Spinal cord (tissue), 10 donors: Measurements from ENCODE around the gene L1CAM. TPM values are rescaled to one million over a fixed set of nuclear protein-coding genes. Genes with fewer than 3 reads are reported as not detected.

Experiments used
- DNase-seq, 6 donors: peaks; one replicate each; pipeline versions ENCODE4 v3.0.0 to v3.0.0-alpha.2; 2013 to 2015; ENCODE audit warnings: low spot score in 6 of 6, low read depth in 4 of 6
- H3K27ac ChIP-seq: one replicate; pipeline ENCODE4 v1.5.1; 2013; ENCODE audit warnings: low read depth, low read length, control low read depth
- H3K27me3 ChIP-seq: one replicate; pipeline ENCODE4 v1.6.1; 2013; ENCODE audit warnings: low read length; ENCODE audit not compliant: control insufficient read depth, insufficient read depth
- H3K36me3 ChIP-seq: one replicate; pipeline ENCODE4 v1.6.1; 2013; ENCODE audit warnings: low read length; ENCODE audit not compliant: control insufficient read depth, insufficient read depth
- H3K4me1 ChIP-seq: one replicate; pipeline ENCODE4 v1.6.1; 2013; ENCODE audit warnings: low read length; ENCODE audit not compliant: control insufficient read depth, insufficient read depth
- H3K4me3 ChIP-seq: one replicate; pipeline ENCODE4 v1.5.1; 2013; ENCODE audit warnings: low read depth, low read length, control low read depth
- H3K9me3 ChIP-seq: one replicate; pipeline ENCODE4 v1.6.1; 2013; ENCODE audit warnings: low read length; ENCODE audit not compliant: control insufficient read depth, insufficient read depth
- WGBS: methylation state at CpG from one replicate; pipeline ENCODE4 v1.1.5; 2013; ENCODE audit warnings: missing lambda C conversion rate; ENCODE audit not compliant: insufficient coverage; 5-methylcytosine and 5-hydroxymethylcytosine counted together
- long read RNA-seq, 4 donors: transcript quantifications; one replicate each; lab custom pipeline, GENCODE V29; 2026
- polyA plus RNA-seq, 2 donors: library from polyadenylated mRNA; unstranded; fragments of 120-200 nt; gene quantifications; one replicate each; pipeline ENCODE4 v1.2.1, GENCODE V29; 2013; ENCODE audit not compliant: insufficient read length in 2 of 2
- total RNA-seq, 2 donors: library from RNA; depleted of rRNA in 1 of 2; stranded (reverse); fragments of 120-200 nt in 1 of 2; fragments of >200 nt in 1 of 2; gene quantifications; one replicate each; pipeline versions ENCODE4 v1.2.3 to v1.2.4, GENCODE V29; 2013 to 2014
- donor health status: healthy.

L1CAM gene, protein sequence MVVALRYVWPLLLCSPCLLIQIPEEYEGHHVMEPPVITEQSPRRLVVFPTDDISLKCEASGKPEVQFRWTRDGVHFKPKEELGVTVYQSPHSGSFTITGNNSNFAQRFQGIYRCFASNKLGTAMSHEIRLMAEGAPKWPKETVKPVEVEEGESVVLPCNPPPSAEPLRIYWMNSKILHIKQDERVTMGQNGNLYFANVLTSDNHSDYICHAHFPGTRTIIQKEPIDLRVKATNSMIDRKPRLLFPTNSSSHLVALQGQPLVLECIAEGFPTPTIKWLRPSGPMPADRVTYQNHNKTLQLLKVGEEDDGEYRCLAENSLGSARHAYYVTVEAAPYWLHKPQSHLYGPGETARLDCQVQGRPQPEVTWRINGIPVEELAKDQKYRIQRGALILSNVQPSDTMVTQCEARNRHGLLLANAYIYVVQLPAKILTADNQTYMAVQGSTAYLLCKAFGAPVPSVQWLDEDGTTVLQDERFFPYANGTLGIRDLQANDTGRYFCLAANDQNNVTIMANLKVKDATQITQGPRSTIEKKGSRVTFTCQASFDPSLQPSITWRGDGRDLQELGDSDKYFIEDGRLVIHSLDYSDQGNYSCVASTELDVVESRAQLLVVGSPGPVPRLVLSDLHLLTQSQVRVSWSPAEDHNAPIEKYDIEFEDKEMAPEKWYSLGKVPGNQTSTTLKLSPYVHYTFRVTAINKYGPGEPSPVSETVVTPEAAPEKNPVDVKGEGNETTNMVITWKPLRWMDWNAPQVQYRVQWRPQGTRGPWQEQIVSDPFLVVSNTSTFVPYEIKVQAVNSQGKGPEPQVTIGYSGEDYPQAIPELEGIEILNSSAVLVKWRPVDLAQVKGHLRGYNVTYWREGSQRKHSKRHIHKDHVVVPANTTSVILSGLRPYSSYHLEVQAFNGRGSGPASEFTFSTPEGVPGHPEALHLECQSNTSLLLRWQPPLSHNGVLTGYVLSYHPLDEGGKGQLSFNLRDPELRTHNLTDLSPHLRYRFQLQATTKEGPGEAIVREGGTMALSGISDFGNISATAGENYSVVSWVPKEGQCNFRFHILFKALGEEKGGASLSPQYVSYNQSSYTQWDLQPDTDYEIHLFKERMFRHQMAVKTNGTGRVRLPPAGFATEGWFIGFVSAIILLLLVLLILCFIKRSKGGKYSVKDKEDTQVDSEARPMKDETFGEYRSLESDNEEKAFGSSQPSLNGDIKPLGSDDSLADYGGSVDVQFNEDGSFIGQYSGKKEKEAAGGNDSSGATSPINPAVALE
- total RNA-seq = 10 to 100 TPM; 26.3 to 93.3 TPM
- polyA plus RNA-seq = 100 to 1,000 TPM; 165 to 179 TPM
- long read RNA-seq, donor 1, partial matches to known transcripts = 0 of 12 reads
- long read RNA-seq, donor 1, other reads (novel, unspliced or antisense) = 11 of 12 reads
- long read RNA-seq, donor 2, partial matches to known transcripts = 0 of 1 reads
- long read RNA-seq, donor 2, other reads (novel, unspliced or antisense) = 0 of 1 reads
- long read RNA-seq, donor 3, partial matches to known transcripts = 5 of 5 reads
- long read RNA-seq, donor 3, other reads (novel, unspliced or antisense) = 0 of 5 reads
- long read RNA-seq, donor 4 = 0 reads

DNA sequence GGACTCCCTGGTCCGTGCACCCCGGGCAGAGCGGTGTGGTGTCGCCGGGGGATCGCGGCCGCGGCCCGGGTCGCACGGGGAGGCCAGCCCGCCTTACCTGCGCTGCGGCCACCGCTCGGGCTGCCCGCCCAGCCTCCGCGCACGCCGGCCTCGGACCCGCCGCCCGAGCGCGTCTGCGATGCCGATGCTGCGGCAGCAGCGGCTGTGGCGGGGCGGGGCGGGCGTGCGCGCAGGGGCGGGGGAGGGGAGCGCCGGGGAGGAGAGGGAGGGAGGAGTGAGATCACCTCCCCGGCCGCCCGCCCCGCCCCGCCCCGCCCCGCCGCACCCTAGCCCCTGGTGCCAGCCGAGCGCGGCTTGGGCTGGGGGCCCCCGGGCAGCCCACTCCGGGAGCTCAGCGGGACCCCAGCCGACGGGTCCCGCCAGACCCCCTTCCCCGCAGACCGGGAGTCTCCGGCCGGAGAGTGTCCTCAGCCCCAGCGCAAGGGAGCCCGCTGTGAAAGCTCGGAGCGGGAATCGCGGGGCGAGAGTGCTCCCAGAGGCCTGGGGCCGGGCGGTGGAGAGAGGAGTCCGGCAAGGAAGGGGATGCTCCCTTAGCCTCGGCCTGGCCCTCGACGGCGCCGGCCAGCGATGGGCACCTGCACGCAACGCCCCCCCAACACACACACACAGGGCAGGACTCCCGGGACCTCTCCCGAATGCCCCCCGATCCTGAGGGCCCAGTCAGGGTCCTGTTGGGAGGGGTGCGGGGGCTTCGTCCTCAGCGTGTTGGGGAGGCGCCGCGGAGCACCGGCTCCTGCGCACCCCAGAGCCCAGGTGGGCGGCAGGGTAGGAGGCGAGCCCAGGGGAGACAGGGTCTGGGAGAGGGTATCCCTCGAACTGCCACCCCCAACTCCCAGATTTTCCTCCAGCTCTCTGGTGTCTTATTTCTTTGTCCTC, at the start of gene L1CAM:
Gene L1CAM (minus strand): TSS at position 206 of the 936 bp plus-strand sequence. CDS start 10,337 bp downstream, outside the sequence.
- H3K4me1 ChIP-seq = peaks cover 49% of the 10 kb centered on the region
- 16% methylated on average over 56 of the region's 94 CpGs for WGBS
- peak in 1 of 6 donors; percentile 66 for DNase-seq
- H3K4me3 ChIP-seq = peak within 1 kb of the TSS; percentile 52
- peaks cover 36% of the 10 kb centered on the region for H3K27me3 ChIP-seq
- H3K9me3 ChIP-seq = no peaks in the 10 kb centered on the region
- peak within 1 kb of the TSS; percentile 54 for H3K27ac ChIP-seq
- peaks cover 9% of the 10 kb centered on the region for H3K36me3 ChIP-seq

DNA sequence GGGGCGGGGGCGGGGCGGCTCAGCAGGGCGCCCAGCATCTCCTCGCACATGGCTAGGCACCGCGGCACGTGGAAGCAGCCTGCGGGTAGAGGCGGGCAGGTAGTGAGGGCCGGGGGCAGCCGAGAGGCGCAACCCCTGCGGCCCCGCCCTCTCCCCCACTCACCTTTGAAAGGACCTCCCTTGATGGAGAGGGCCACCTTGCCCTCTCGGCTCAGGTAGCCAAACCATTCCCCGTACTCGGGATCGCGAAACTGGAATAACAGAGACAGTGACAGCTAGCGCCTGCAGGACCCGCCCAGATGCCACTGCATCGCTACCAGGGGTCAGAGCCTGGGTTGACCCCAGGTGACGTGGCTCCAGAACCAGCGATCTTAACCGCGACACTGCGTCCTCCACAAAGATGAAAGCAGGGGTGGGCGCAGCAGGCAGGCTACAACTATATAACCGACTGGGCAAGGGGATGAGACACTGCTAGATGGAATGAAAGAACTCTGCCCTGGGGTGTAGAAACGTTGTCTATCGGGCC, 49.4 kb upstream of the L1CAM start:
- no peaks in the 10 kb centered on the region for H3K9me3 ChIP-seq
- 35% methylated on average over 23 of the region's 32 CpGs for WGBS
- DNase-seq = no peak
- H3K4me1 ChIP-seq = peaks cover 14% of the 10 kb centered on the region
- H3K36me3 ChIP-seq = peaks cover 28% of the 10 kb centered on the region
- peaks cover 2% of the 10 kb centered on the region for H3K27me3 ChIP-seq
- no peak overlapping the region for H3K27ac ChIP-seq
- H3K4me3 ChIP-seq = no peak overlapping the region

DNA sequence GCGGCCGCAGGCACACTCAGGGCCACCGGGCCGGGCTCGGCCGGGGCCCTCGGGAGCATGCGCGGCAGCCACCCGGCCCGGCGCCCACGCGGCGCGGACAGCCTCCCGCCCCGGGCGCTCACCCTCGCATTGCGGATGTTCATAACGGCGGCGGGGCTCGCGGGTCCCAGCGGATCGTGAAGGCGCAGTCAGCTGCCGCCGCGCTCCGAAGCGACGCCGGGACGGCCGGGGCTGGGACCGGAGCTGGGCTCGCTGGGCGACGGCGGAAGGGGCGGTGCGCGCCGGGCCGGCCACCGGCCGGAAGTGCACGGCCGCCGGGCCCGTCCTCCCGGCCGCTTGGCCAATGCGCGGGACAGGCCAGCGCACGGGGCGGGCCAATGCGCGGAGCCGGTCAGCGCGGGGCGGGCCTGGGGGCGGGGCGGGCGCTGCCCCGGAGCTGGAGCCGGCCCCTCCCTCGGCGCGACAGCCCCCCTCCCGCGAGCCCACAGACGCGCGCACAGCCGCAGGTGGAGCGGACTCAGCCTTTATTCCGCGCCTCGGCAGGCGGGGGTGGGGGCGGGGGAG, 48.9 kb upstream of the L1CAM start, which contains the start of gene NAA10:
Gene NAA10 (minus strand): TSS at position 276 of the 564 bp plus-strand sequence. CDS start 133 bp downstream, at position 143.
- Histone ChIP-seq H3K27ac (no peak within 1 kb of the TSS), H3K4me3 (peak within 1 kb of the TSS; percentile 55), H3K4me1 (peaks cover 16% of the 10 kb centered on the region), H3K27me3 (peaks cover 2% of the 10 kb centered on the region), H3K9me3 (no peaks in the 10 kb centered on the region), H3K36me3 (peaks cover 32% of the 10 kb centered on the region)
- WGBS = 9% methylated on average over 78 of the region's 87 CpGs
- DNase-seq = peak in 4 of 6 donors; percentile 33 to 89 (median 78)

DNA sequence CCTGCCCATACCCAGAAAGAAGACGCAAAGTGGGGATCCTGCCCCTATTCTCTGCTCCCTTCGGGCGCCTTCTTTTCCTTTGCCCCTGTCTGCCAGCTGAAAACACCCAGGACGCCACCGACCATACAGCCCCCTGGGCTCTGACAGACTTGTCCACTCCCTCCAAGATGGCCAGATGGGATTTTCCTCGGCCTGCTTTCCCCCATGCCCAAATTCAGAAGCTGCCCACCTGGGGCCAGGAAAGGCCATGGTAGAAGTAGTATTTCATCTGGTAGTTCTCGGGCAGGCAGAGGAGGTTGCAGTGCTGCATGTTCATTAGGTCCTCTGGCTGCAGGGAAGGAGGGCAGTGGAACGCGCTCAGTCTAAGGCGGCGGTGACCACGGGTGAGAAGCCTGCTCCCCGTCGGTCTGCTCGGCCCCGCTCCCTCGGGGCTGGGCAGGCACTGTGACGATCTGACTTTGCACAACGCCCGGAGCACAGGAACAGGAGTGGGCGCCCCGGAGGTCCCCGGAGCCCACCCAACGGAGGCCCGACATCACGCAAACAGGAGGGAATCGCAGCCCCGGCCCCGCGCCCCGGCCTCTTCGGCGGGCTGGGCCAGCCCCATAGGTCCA, 48.3 kb upstream of the L1CAM start:
- no peak for DNase-seq
- Histone ChIP-seq H3K27ac (no peak overlapping the region), H3K4me3 (peak overlapping the region; percentile 55), H3K9me3 (no peaks in the 10 kb centered on the region), H3K4me1 (peaks cover 22% of the 10 kb centered on the region), H3K27me3 (peaks cover 2% of the 10 kb centered on the region), H3K36me3 (peaks cover 35% of the 10 kb centered on the region)
- WGBS = 19% methylated on average over 32 of the region's 33 CpGs

DNA sequence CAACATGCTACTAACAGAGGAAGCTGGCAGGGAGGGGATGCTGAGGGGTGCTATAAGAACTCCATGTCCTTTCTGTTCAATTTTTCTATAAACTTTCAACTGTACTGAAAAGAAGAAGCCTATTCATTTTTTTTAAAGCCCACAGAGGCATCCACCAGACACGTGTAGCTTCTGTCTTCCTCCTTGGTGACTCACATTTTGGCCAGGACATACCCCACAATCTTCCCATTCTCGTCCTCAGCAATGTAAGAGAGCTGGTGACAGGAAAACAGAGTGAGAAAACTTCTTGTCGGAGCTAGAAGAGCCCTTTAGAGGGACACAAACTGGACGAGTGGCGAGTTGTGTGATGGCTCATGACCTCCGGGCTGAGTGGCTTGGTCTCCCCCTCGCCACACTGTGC, 47.8 kb upstream of the L1CAM start:
- Histone ChIP-seq H3K27ac (no peak overlapping the region), H3K4me1 (peaks cover 25% of the 10 kb centered on the region), H3K4me3 (peak overlapping the region; percentile 55), H3K9me3 (no peaks in the 10 kb centered on the region), H3K27me3 (peaks cover 2% of the 10 kb centered on the region), H3K36me3 (peaks cover 35% of the 10 kb centered on the region)
- 70% methylated on average over 5 of the region's 7 CpGs for WGBS
- DNase-seq = no peak

DNA sequence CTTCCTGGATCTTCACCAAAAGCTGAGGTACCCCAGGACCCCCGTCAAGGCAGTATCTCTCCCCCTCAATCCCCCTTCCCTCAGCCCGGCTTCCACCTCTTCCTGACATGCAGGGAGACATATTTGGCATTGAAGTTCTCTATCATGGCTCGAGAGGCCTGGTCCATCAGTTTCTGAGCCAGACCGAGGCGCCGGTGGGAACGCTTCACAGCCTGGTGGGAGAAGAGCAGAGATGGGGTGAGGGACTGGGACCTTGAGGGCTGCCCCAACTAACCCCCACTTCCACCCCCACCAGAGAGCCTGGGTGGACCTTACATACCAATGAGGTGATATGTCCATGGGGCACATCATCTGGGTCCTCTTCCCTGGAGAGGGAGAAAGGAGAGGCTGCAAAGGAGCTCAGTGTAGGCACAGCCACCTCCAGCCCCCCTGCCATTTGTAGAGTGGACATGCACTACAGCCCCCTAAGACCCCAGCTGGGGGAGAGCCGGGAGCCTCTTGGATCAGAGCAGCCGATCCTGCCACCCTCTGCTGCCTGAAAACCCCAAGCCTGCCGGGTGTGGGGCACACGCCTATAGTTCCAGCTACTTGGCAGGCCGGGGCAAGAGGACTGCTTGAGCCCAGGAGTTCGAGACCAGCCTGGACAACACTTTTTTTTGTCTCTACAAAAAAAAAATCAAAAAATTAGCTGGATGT, 46.4 kb upstream of the L1CAM start:
- 93% methylated on average over 4 of the region's 13 CpGs for WGBS
- H3K27ac ChIP-seq = no peak overlapping the region
- DNase-seq = no peak
- H3K4me1 ChIP-seq = peaks cover 35% of the 10 kb centered on the region
- peaks cover 38% of the 10 kb centered on the region for H3K36me3 ChIP-seq
- no peaks in the 10 kb centered on the region for H3K9me3 ChIP-seq
- H3K4me3 ChIP-seq = no peak overlapping the region
- peaks cover 2% of the 10 kb centered on the region for H3K27me3 ChIP-seq

DNA sequence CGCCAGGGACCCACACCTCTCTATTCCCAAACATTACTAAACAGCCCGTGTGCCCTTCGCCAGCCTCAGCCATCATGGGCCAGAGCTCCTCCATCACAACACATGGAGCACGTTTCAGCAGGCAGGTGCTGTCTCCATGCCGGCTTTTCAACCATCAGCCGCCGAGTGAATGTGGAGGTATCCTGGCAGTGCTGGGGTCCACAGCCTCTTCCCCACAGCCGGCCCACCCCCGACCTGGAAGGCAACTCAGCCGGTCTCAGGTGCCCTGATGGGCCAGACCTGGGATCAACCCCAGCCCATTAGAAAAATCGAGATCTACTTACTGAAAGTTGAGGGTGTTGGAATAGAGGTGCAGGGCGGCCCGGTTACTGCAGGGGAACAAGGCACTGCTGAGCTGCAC, 45.8 kb upstream of the L1CAM start:
- Histone ChIP-seq H3K27me3 (peaks cover 2% of the 10 kb centered on the region), H3K4me3 (no peak overlapping the region), H3K27ac (no peak overlapping the region), H3K36me3 (peaks cover 38% of the 10 kb centered on the region), H3K4me1 (peaks cover 41% of the 10 kb centered on the region), H3K9me3 (no peaks in the 10 kb centered on the region)
- WGBS = 94% methylated on average over 13 of the region's 13 CpGs
- DNase-seq = no peak
